Activated CD4-positive, alpha-beta memory T cell treated with anti-CD3 and anti-CD28 coated beads, Interleukin-2, amount 10 ng/mL, durations not matched to agents 7 days and 5 days (primary cell): ENCODE measurements around the gene CHAC1. TPM values are rescaled to one million over a fixed set of nuclear protein-coding genes. Genes with fewer than 3 reads are reported as not detected.
"Not testable (repeated sequence)": the region's sequence is repeated elsewhere in the genome, so short reads cannot be mapped to it uniquely, and the experiment has no call there.

ENCODE experiments used
- CTCF ChIA-PET: fragments of 350-600 bp; sonication (Branson Sonifier 250); formaldehyde crosslinking; loops from one replicate; lab custom pipeline; 2021; ENCODE audit warnings: antibody characterized with exemption, inconsistent platforms; lab: Charles Lee
- POLR2A ChIA-PET: fragments of 350-600 bp; sonication (Branson Sonifier 250); formaldehyde crosslinking; loops from one replicate; lab custom pipeline; 2021; ENCODE audit warnings: antibody characterized with exemption; lab: Charles Lee
- DNase-seq: peaks from one replicate; pipeline ENCODE4 v3.0.0-alpha.2; 2020
- H3K27ac Mint-ChIP-seq: one replicate; pipeline ENCODE4 v1.8.0; 2021; ENCODE audit warnings: mild to moderate bottlenecking, mixed read lengths
- H3K27me3 Mint-ChIP-seq: one replicate; pipeline ENCODE4 v1.8.0; 2021; ENCODE audit warnings: mixed read lengths
- H3K36me3 Mint-ChIP-seq: one replicate; pipeline ENCODE4 v1.8.0; 2021; ENCODE audit warnings: low read depth, mixed read lengths
- H3K4me1 Mint-ChIP-seq: one replicate; pipeline ENCODE4 v1.8.0; 2021; ENCODE audit warnings: mixed read lengths
- H3K4me3 Mint-ChIP-seq: one replicate; pipeline ENCODE4 v1.8.0; 2021; ENCODE audit warnings: mild to moderate bottlenecking, mixed read lengths
- H3K9me3 Mint-ChIP-seq: one replicate; pipeline ENCODE4 v1.8.0; 2021; ENCODE audit warnings: mixed read lengths
- total RNA-seq, 2 experiments: library from RNA; stranded (reverse); gene quantifications; one replicate each; pipeline ENCODE4 v1.2.3, GENCODE V29; 2021

CHAC1 gene
- total RNA-seq, 2 experiments from 2014 or later = 20.3 to 22.0 TPM

- not testable (repeated sequence) for DNase-seq, H3K4me3 Mint-ChIP-seq, H3K9me3 Mint-ChIP-seq, H3K27ac Mint-ChIP-seq, H3K27me3 Mint-ChIP-seq, H3K36me3 Mint-ChIP-seq, H3K4me1 Mint-ChIP-seq
- CTCF ChIA-PET = interaction anchor here (1.0 to 4.0 kb wide), 2 partner anchors 9 to 21 kb away, joined by 4 to 17 read pairs; partner anchors contain the start of gene CHAC1
- POLR2A ChIA-PET = interaction anchor here (1.2 kb wide), 1 partner anchor 34 kb away, joined by 3 read pairs; no protein-coding TSS in a partner anchor
Measured at GRCh38 chr15:40962317-40962716, 9.0 kb downstream of the CHAC1 start.

- ChIA-PET POLR2A (interaction anchor here (1.2 kb wide), 1 partner anchor 35 kb away, joined by 3 read pairs; no protein-coding TSS in a partner anchor), CTCF (interaction anchor here (1.0 to 4.0 kb wide), 3 partner anchors 10 to 69 kb away, joined by 4 to 17 read pairs (median 4); partner anchors contain the start of genes CHAC1 and VPS18)
- Mint-ChIP-seq H3K27me3 (no peaks in the 10 kb centered on the region), H3K4me1 (peaks cover 2% of the 10 kb centered on the region), H3K27ac (no peak overlapping the region), H3K36me3 (no peaks in the 10 kb centered on the region), H3K9me3 (no peaks in the 10 kb centered on the region), H3K4me3 (no peak overlapping the region)
- DNase-seq = no peak
Measured at GRCh38 chr15:40963201-40963600, 9.9 kb downstream of the CHAC1 start.

- no peak for DNase-seq
- Mint-ChIP-seq H3K27ac (no peak overlapping the region), H3K9me3 (no peaks in the 10 kb centered on the region), H3K27me3 (no peaks in the 10 kb centered on the region), H3K36me3 (no peaks in the 10 kb centered on the region), H3K4me1 (peaks cover 2% of the 10 kb centered on the region), H3K4me3 (no peak overlapping the region)
- CTCF ChIA-PET = interaction anchor here (1.6 to 4.0 kb wide), 2 partner anchors 11 to 69 kb away, joined by 4 to 17 read pairs; partner anchors contain the start of genes CHAC1 and VPS18
- POLR2A ChIA-PET = interaction anchor here (2.2 kb wide), 1 partner anchor 12 kb away, joined by 5 read pairs; no protein-coding TSS in a partner anchor
Measured at GRCh38 chr15:40964006-40964405, 10.7 kb downstream of the CHAC1 start.

- POLR2A ChIA-PET = interaction anchor here (2.2 kb wide), 1 partner anchor 12 kb away, joined by 5 read pairs; no protein-coding TSS in a partner anchor
- peaks cover 2% of the 10 kb centered on the region for H3K4me1 Mint-ChIP-seq
Measured at GRCh38 chr15:40964634-40965033, 11.4 kb downstream of the CHAC1 start.

GRCh38 chr15:40968290-40969085, 15.2 kb downstream of the CHAC1 start:
- no peaks in the 10 kb centered on the region for H3K4me1 Mint-ChIP-seq
- CTCF ChIA-PET = interaction anchor here (0.7 to 1.4 kb wide), 4 partner anchors 17 to 76 kb away, joined by 3 to 4 read pairs (median 3); no protein-coding TSS in a partner anchor
- H3K27ac Mint-ChIP-seq = no peak overlapping the region
- H3K27me3 Mint-ChIP-seq = no peaks in the 10 kb centered on the region
- H3K9me3 Mint-ChIP-seq = no peaks in the 10 kb centered on the region
- no peaks in the 10 kb centered on the region for H3K36me3 Mint-ChIP-seq
- DNase-seq = no peak
- POLR2A ChIA-PET = no interaction called here
- no peak overlapping the region for H3K4me3 Mint-ChIP-seq

More at GRCh38 chr15:40964634-40965033, 11.4 kb downstream of the CHAC1 start:
- H3K27ac Mint-ChIP-seq = no peak overlapping the region
- no peaks in the 10 kb centered on the region for H3K36me3 Mint-ChIP-seq
- H3K27me3 Mint-ChIP-seq = no peaks in the 10 kb centered on the region
- H3K4me3 Mint-ChIP-seq = no peak overlapping the region
- H3K9me3 Mint-ChIP-seq = no peaks in the 10 kb centered on the region
- CTCF ChIA-PET = interaction anchor here (1.1 to 4.0 kb wide), 2 partner anchors 11 to 59 kb away, joined by 3 to 17 read pairs; partner anchors contain the start of gene CHAC1
- no peak for DNase-seq

- no peak overlapping the region for H3K4me3 Mint-ChIP-seq
- no peaks in the 10 kb centered on the region for H3K27me3 Mint-ChIP-seq
- H3K9me3 Mint-ChIP-seq = no peaks in the 10 kb centered on the region
- CTCF ChIA-PET = interaction anchor here (0.6 to 1.4 kb wide), 5 partner anchors 18 to 75 kb away, joined by 3 to 4 read pairs (median 3); no protein-coding TSS in a partner anchor
- no peaks in the 10 kb centered on the region for H3K4me1 Mint-ChIP-seq
- DNase-seq = no peak
- no peaks in the 10 kb centered on the region for H3K36me3 Mint-ChIP-seq
- H3K27ac Mint-ChIP-seq = no peak overlapping the region
- POLR2A ChIA-PET = no interaction called here
Measured at GRCh38 chr15:40969363-40969762, 16.1 kb downstream of the CHAC1 start.

- H3K27ac Mint-ChIP-seq = no peak overlapping the region
- no peak overlapping the region for H3K4me3 Mint-ChIP-seq
- H3K9me3 Mint-ChIP-seq = no peaks in the 10 kb centered on the region
- POLR2A ChIA-PET = interaction anchor here (0.8 kb wide), 1 partner anchor 22 kb away, joined by 3 read pairs; the partner anchor contains the start of gene CHAC1
- no peaks in the 10 kb centered on the region for H3K27me3 Mint-ChIP-seq
- peaks cover 23% of the 10 kb centered on the region for H3K36me3 Mint-ChIP-seq
- H3K4me1 Mint-ChIP-seq = no peaks in the 10 kb centered on the region
- DNase-seq = no peak
- CTCF ChIA-PET = interaction anchor here (0.6 to 2.1 kb wide), 5 partner anchors 21 to 290 kb away, joined by 3 to 6 read pairs (median 4); partner anchors contain the start of gene VPS18
Measured at GRCh38 chr15:40974879-40975278, 21.6 kb downstream of the CHAC1 start.

- ChIA-PET POLR2A (interaction anchor here (1.8 kb wide), 1 partner anchor 12 kb away, joined by 5 read pairs; no protein-coding TSS in a partner anchor), CTCF (interaction anchor here (1.9 to 2.1 kb wide), 2 partner anchors 19 to 82 kb away, joined by 4 to 5 read pairs; partner anchors contain the start of gene VPS18)
- Mint-ChIP-seq H3K27ac (no peak overlapping the region), H3K36me3 (peaks cover 43% of the 10 kb centered on the region), H3K4me1 (peaks cover 3% of the 10 kb centered on the region), H3K9me3 (no peaks in the 10 kb centered on the region), H3K4me3 (no peak overlapping the region), H3K27me3 (no peaks in the 10 kb centered on the region)
- DNase-seq = no peak
Measured at GRCh38 chr15:40976819-40977218, 23.5 kb downstream of the CHAC1 start.

GRCh38 chr15:40978141-40978540, 24.9 kb downstream of the CHAC1 start:
- Mint-ChIP-seq H3K4me1 (peaks cover 4% of the 10 kb centered on the region), H3K4me3 (no peak overlapping the region), H3K27ac (no peak overlapping the region), H3K9me3 (no peaks in the 10 kb centered on the region), H3K36me3 (peaks cover 53% of the 10 kb centered on the region), H3K27me3 (no peaks in the 10 kb centered on the region)
- DNase-seq = no peak
- POLR2A ChIA-PET = no interaction called here
- CTCF ChIA-PET = interaction anchor here (0.5 to 0.6 kb wide), 2 partner anchors 120 to 133 kb away, joined by 3 read pairs; no protein-coding TSS in a partner anchor

- Mint-ChIP-seq H3K9me3 (no peaks in the 10 kb centered on the region), H3K4me1 (peaks cover 4% of the 10 kb centered on the region), H3K4me3 (no peak overlapping the region), H3K27ac (no peak overlapping the region), H3K27me3 (no peaks in the 10 kb centered on the region), H3K36me3 (peaks cover 57% of the 10 kb centered on the region)
- ChIA-PET POLR2A (no interaction called here), CTCF (no interaction called here)
- no peak for DNase-seq
Measured at GRCh38 chr15:40978562-40978961, 25.3 kb downstream of the CHAC1 start.

- CTCF ChIA-PET = no interaction called here
- H3K4me1 Mint-ChIP-seq = peaks cover 4% of the 10 kb centered on the region
- no peaks in the 10 kb centered on the region for H3K9me3 Mint-ChIP-seq
- peaks cover 72% of the 10 kb centered on the region for H3K36me3 Mint-ChIP-seq
- no peak overlapping the region for H3K27ac Mint-ChIP-seq
- no peak for DNase-seq
- H3K4me3 Mint-ChIP-seq = no peak overlapping the region
- POLR2A ChIA-PET = no interaction called here
- no peaks in the 10 kb centered on the region for H3K27me3 Mint-ChIP-seq
Measured at GRCh38 chr15:40981186-40981585, 27.9 kb downstream of the CHAC1 start.

GRCh38 chr15:40982855-40983254, 29.6 kb downstream of the CHAC1 start:
- DNase-seq = no peak
- no peaks in the 10 kb centered on the region for H3K9me3 Mint-ChIP-seq
- POLR2A ChIA-PET = interaction anchor here (1.4 kb wide), 1 partner anchor 9 kb away, joined by 5 read pairs; no protein-coding TSS in a partner anchor
- no peak overlapping the region for H3K4me3 Mint-ChIP-seq
- CTCF ChIA-PET = interaction anchor here (1.5 kb wide), 1 partner anchor 41 kb away, joined by 5 read pairs; no protein-coding TSS in a partner anchor
- peaks cover 4% of the 10 kb centered on the region for H3K4me1 Mint-ChIP-seq
- H3K27me3 Mint-ChIP-seq = no peaks in the 10 kb centered on the region
- peaks cover 73% of the 10 kb centered on the region for H3K36me3 Mint-ChIP-seq
- H3K27ac Mint-ChIP-seq = no peak overlapping the region
